GM12878 (cell line): ENCODE measurements around the gene ANTXR1. TPM values are rescaled to one million over a fixed set of nuclear protein-coding genes. Genes with fewer than 3 reads are reported as not detected.

Source experiments
- ATAC-seq: fragments of 200-7000 bp; cut with Tn5 transposase; 3 replicates; pipeline ENCODE4 v1.9.1; 2020; ENCODE audit warnings: mild to moderate bottlenecking, moderate library complexity
- BruUV-seq: library from RNA; stranded (reverse); fragments of 400-500 nt; replicated peaks from 2 replicates; lab custom pipeline; 2021; lab: Mats Ljungman, UMichigan
- CTCF ChIA-PET: fragments of 300-600 bp; sonication (Branson Sonifier 250); formaldehyde crosslinking; extraction: SDS; loops from one replicate; lab custom pipeline; 2021; ENCODE audit warnings: inconsistent platforms; lab: Yijun Ruan, JAX
- POLR2A ChIA-PET: fragments of 350-600 bp; formaldehyde crosslinking; extraction: SDS; loops from one replicate; lab custom pipeline; 2021; ENCODE audit warnings: inconsistent platforms; lab: Charles Lee
- RAD21 ChIA-PET: fragments of 300-600 bp; sonication (Branson Sonifier 250); formaldehyde crosslinking; loops from one replicate; lab custom pipeline; 2023; ENCODE audit warnings: antibody characterized with exemption; ENCODE audit not compliant: unreplicated experiment; lab: Charles Lee
- SMC1A ChIA-PET: fragments of 300-600 bp; sonication (Branson Sonifier 250); formaldehyde crosslinking; loops from one replicate; lab custom pipeline; 2023; ENCODE audit not compliant: unreplicated experiment, uncharacterized antibody; lab: Charles Lee
- DNase-seq: peaks from one replicate; pipeline ENCODE4 v3.0.0-alpha.2; 2011; ENCODE audit warnings: low read depth, low spot score
- FAIRE-seq: peaks from 3 replicates; lab custom pipeline; 2011; peaks lifted over from hg19 to GRCh38; lab: Jason Lieb, UNC
- H2AFZ ChIP-seq: 2 replicates; pipeline ENCODE4 v1.6.0; 2011; ENCODE audit warnings: low read depth, low read length, control low read depth; ENCODE audit not compliant: control insufficient read depth
- H3K27ac ChIP-seq: 2 replicates; pipeline ENCODE4 v1.5.1; 2011; ENCODE audit warnings: control low read depth; ENCODE audit not compliant: control insufficient read depth, insufficient read depth
- H3K27me3 ChIP-seq, 2 experiments: replicated peaks in 1 of 2; 2 replicates each; pipeline versions ENCODE4 v1.6.0 to v1.6.1; 2011; ENCODE audit warnings: low read length in 1 of 2; ENCODE audit not compliant: control insufficient read depth in 2 of 2, insufficient read depth in 2 of 2
- H3K36me3 ChIP-seq, 2 experiments: 2 replicates each; pipeline ENCODE4 v1.5.1; 2011; ENCODE audit warnings: low read length in 1 of 2; ENCODE audit not compliant: control insufficient read depth in 2 of 2, insufficient read depth in 2 of 2
- H3K4me1 ChIP-seq: 2 replicates; pipeline ENCODE4 v1.6.1; 2011; ENCODE audit warnings: mild to moderate bottlenecking, low read length, moderate library complexity, mixed read lengths; ENCODE audit not compliant: control insufficient read depth, insufficient read depth
- H3K4me2 ChIP-seq: 2 replicates; pipeline ENCODE4 v1.6.0; 2011; ENCODE audit warnings: control low read depth; ENCODE audit not compliant: control insufficient read depth, insufficient read depth
- H3K4me3 ChIP-seq: fragments of 200-600 bp; sonication (generic); 2 replicates; pipeline ENCODE4 v1.5.1; 2016
- H3K79me2 ChIP-seq: 2 replicates; pipeline ENCODE4 v1.6.0; 2011; ENCODE audit warnings: low read length; ENCODE audit not compliant: control insufficient read depth, insufficient read depth
- H3K9ac ChIP-seq: 2 replicates; pipeline ENCODE4 v1.8.0; 2011; ENCODE audit warnings: low read length, control low read depth, mixed read lengths; ENCODE audit not compliant: control insufficient read depth, insufficient read depth
- H3K9me3 ChIP-seq: replicated peaks from 3 replicates; pipeline ENCODE4 v1.5.1; 2011; ENCODE audit warnings: mild to moderate bottlenecking, low read length; ENCODE audit not compliant: control insufficient read depth, insufficient read depth
- H4K20me1 ChIP-seq: 2 replicates; pipeline ENCODE4 v1.6.0; 2011; ENCODE audit not compliant: control insufficient read depth, insufficient read depth
- BACH1 ChIP-seq: fragments of 450-650 bp; IDR thresholded peaks from 2 replicates; pipeline ENCODE4 v1.6.1; 2017; ENCODE audit warnings: mild to moderate bottlenecking, borderline replicate concordance
- BCL11A ChIP-seq: IDR thresholded peaks from 2 replicates; pipeline ENCODE4 v1.6.1; 2011; ENCODE audit warnings: low read depth, low read length
- CBFB ChIP-seq: IDR thresholded peaks from 2 replicates; pipeline ENCODE4 v1.6.1; 2016; ENCODE audit warnings: antibody characterized with exemption, low read depth
- DPF2 ChIP-seq: fragments of 450-650 bp; IDR thresholded peaks from 2 replicates; pipeline ENCODE4 v1.6.1; 2017; ENCODE audit warnings: mild to moderate bottlenecking
- EED ChIP-seq: sonication (generic); IDR thresholded peaks from 2 replicates; pipeline ENCODE4 v1.6.1; 2016; ENCODE audit warnings: antibody characterized with exemption, low read depth
- EP300 ChIP-seq, 2 experiments: fragments of 150-350 bp in 1 of 2; IDR thresholded peaks; 2 replicates each; pipeline ENCODE4 v1.6.1; 2011 to 2012; ENCODE audit warnings: low read depth in 2 of 2, low read length in 2 of 2, borderline replicate concordance in 1 of 2, improper control_type of control experiment in 1 of 2, inconsistent platforms in 1 of 2; ENCODE audit not compliant: control insufficient read depth in 1 of 2
- ESRRA ChIP-seq: IDR thresholded peaks from 2 replicates; pipeline ENCODE4 v1.6.1; 2012; ENCODE audit warnings: mild to moderate bottlenecking, low read length, improper control_type of control experiment
- KAT2A ChIP-seq: conservative IDR thresholded peaks from 2 replicates; pipeline ENCODE4 v1.6.1; 2011; ENCODE audit warnings: low read depth, low read length; ENCODE audit not compliant: control insufficient read depth
- MEF2B ChIP-seq: fragments of 450-650 bp; IDR thresholded peaks from 2 replicates; pipeline ENCODE4 v1.6.1; 2018; ENCODE audit warnings: mild to moderate bottlenecking, moderate library complexity; ENCODE audit not compliant: partially characterized antibody, poor library complexity, severe bottlenecking
- MLLT1 ChIP-seq: fragments of 450-650 bp; IDR thresholded peaks from 2 replicates; pipeline ENCODE4 v1.6.1; 2016; ENCODE audit warnings: mild to moderate bottlenecking
- MYC ChIP-seq: IDR thresholded peaks from 2 replicates; pipeline ENCODE4 v1.6.1; 2011; ENCODE audit warnings: mild to moderate bottlenecking, low read length, moderate library complexity, inconsistent platforms; ENCODE audit not compliant: insufficient read depth, insufficient replicate concordance, insufficient read length, severe bottlenecking
- NR2F1 ChIP-seq: fragments of 450-650 bp; conservative IDR thresholded peaks from 2 replicates; pipeline ENCODE4 v1.6.1; 2017; ENCODE audit warnings: mild to moderate bottlenecking
- RB1 ChIP-seq: fragments of 450-650 bp; formaldehyde crosslinking; IDR thresholded peaks from 2 replicates; pipeline ENCODE4 v1.6.1; 2017; ENCODE audit warnings: mild to moderate bottlenecking, borderline replicate concordance
- SMAD1 ChIP-seq: fragments of 450-650 bp; IDR thresholded peaks from 2 replicates; pipeline ENCODE4 v1.6.1; 2018; ENCODE audit warnings: mild to moderate bottlenecking, low read depth; ENCODE audit not compliant: partially characterized antibody
- ZBTB11 ChIP-seq: fragments of 450-650 bp; formaldehyde crosslinking; IDR thresholded peaks from 2 replicates; pipeline ENCODE4 v1.5.0; 2022; ENCODE audit warnings: mild to moderate bottlenecking, missing genetic modification characterization
- ZNF207 ChIP-seq: fragments of 450-650 bp; IDR thresholded peaks from 2 replicates; pipeline ENCODE4 v1.6.1; 2014; ENCODE audit warnings: antibody characterized with exemption, mild to moderate bottlenecking, borderline replicate concordance
- WGBS: methylation state at CpG from one replicate; pipeline ENCODE4 v1.1.6; 2016; ENCODE audit warnings: low lambda C conversion rate; ENCODE audit not compliant: insufficient replicate concordance, insufficient coverage; ENCODE audit errors: missing lambda C conversion rate; 5-methylcytosine and 5-hydroxymethylcytosine counted together
- in situ Hi-C: fragments of 300-500 bp; cut with MboI; formaldehyde crosslinking; loops from 9 replicates; pipeline ENCODE4 v1.14.3; 2018; ENCODE audit warnings: mixed read lengths
- intact Hi-C: fragments of 100-400 bp; cut with micrococcal nuclease; formaldehyde crosslinking; loops from one replicate; pipeline ENCODE4 v1.14.2; 2022; ENCODE audit not compliant: unreplicated experiment
- polyA plus RNA-seq, 11 experiments: library from polyadenylated mRNA; depleted of rRNA in 4 of 11; unstranded in 6 of 11; stranded (reverse) in 5 of 11; fragments of >200 nt; fragmentation: Nextera tagmentation in 4 of 11; fragmentation: Illumina TruSeq in 1 of 11; extraction: Ambion mirVana in 4 of 11; extraction: Trizol in 1 of 11; gene quantifications; 1 replicate in 1 of 11; 2 replicates in 10 of 11; pipeline versions ENCODE4 v1.2.1 to v1.2.3, GENCODE V29; 2011 to 2016; ENCODE audit warnings: inconsistent platforms in 2 of 11, missing spikeins in 2 of 11, low read depth in 1 of 11
- total RNA-seq, 4 experiments: library from RNA; depleted of rRNA in 3 of 4; stranded (reverse); fragments of >200 nt in 3 of 4; fragmentation: Illumina TruSeq in 1 of 4; extraction: Trizol in 1 of 4; gene quantifications; 2 replicates each; pipeline versions ENCODE4 v1.2.1 to v1.2.3, GENCODE V29; 2013 to 2021

Gene ANTXR1
- total and polyA plus RNA-seq, 10 of the 15 experiments (the other 5 are each of a cell fraction or from before 2014, with no cell fraction given): 0.09 to 0.26 TPM; not detected in 8

- TF ChIP-seq EP300 (IDR thresholded peaks at IDR 0.05; ENCODE audit: borderline replicate concordance in 1 of 2, control insufficient read depth in 1 of 2, low read depth in 2 of 2, low read length in 2 of 2) (no peak), RB1 (no peak), KAT2A (no peak)
These were observed 225.6 kb downstream of the ANTXR1 start (continued) for GRCh38 chr2:69238449-69239031.

GRCh38 chr2:69241093-69241492 is 228.1 kb downstream of the ANTXR1 start:
- no peak overlapping the region for H3K27ac ChIP-seq
- in situ Hi-C loops: no loop called here
- POLR2A ChIA-PET: no interaction called here
- no peaks in the 10 kb centered on the region for H3K4me1 ChIP-seq
- FAIRE-seq (no peak), ATAC-seq (no peak), DNase-seq (no peak)
- H2AFZ ChIP-seq: no peak overlapping the region
- no TSS peak for BruUV-seq
- H3K27me3 ChIP-seq: peaks cover 2 to 4% of the 10 kb centered on the region in 2 experiments
- no peak overlapping the region for H3K9ac ChIP-seq
- CTCF ChIA-PET: no interaction called here
- H4K20me1 ChIP-seq: no peaks in the 10 kb centered on the region
- no peaks in the 10 kb centered on the region for H3K79me2 ChIP-seq
- H3K9me3 ChIP-seq: no peaks in the 10 kb centered on the region
- no peak overlapping the region for H3K4me2 ChIP-seq
- no peaks in the 10 kb centered on the region for H3K36me3 ChIP-seq
- 11% methylated on average over 7 of the region's 7 CpGs for WGBS
- intact Hi-C loops: no loop called here
- SMC1A ChIA-PET: no interaction called here
- no peak overlapping the region for H3K4me3 ChIP-seq
- RAD21 ChIA-PET: no interaction called here
- TF ChIP-seq ZBTB11 (CRISPR knock-in tag) (no peak), NR2F1 (no peak), ZNF207 (no peak), BCL11A (no peak), CBFB (no peak), SMAD1 (no peak), EED (no peak), MLLT1 (no peak), DPF2 (no peak), BACH1 (no peak), ESRRA (no peak), MYC (no peak), MEF2B (no peak)
